ENCODE results near the gene CD300C.
"Not testable (repeated sequence)": the region's sequence is repeated elsewhere in the genome, so short reads cannot be mapped to it uniquely, and the experiment has no call there.

CD300C gene

GRCh38 chr17:74536890-74537289, 9.0 kb downstream of the CD300C start:
- no peak for DNase-seq (ENCODE audit: extremely low read depth in 1 of 2, low read depth in 1 of 2)

GRCh38 chr17:74532115-74532514, 13.8 kb downstream of the CD300C start:
- DNase-seq (ENCODE audit: extremely low read depth in 1 of 2, low read depth in 1 of 2), result no peak

GRCh38 chr17:74531231-74531761, 14.6 kb downstream of the CD300C start, which contains the start of gene CD300LB:
Gene CD300LB, minus strand, starts transcription at chr17:74531475. Its CDS starts 125 bp downstream, at chr17:74531350.
- no peak for DNase-seq (ENCODE audit: extremely low read depth in 1 of 2, low read depth in 1 of 2)

GRCh38 chr17:74530831-74531150, 15.1 kb downstream of the CD300C start:
- DNase-seq (ENCODE audit: extremely low read depth in 1 of 2, low read depth in 1 of 2), result no peak

GRCh38 chr17:74529243-74529642, 16.7 kb downstream of the CD300C start:
- no peak for DNase-seq (ENCODE audit: extremely low read depth in 1 of 2, low read depth in 1 of 2)

GRCh38 chr17:74528491-74529199, 17.3 kb downstream of the CD300C start:
- no peak for DNase-seq (ENCODE audit: extremely low read depth in 1 of 2, low read depth in 1 of 2)

GRCh38 chr17:74527756-74528155, 18.2 kb downstream of the CD300C start:
- DNase-seq (ENCODE audit: extremely low read depth in 1 of 2, low read depth in 1 of 2), result no peak

GRCh38 chr17:74527081-74527480, 18.8 kb downstream of the CD300C start:
- no peak for DNase-seq (ENCODE audit: extremely low read depth in 1 of 2, low read depth in 1 of 2)

- DNase-seq (ENCODE audit: extremely low read depth in 1 of 2, low read depth in 1 of 2), result no peak
Measured at GRCh38 chr17:74526681-74527080, 19.2 kb downstream of the CD300C start.

- DNase-seq (ENCODE audit: extremely low read depth in 1 of 2, low read depth in 1 of 2), result no peak
Measured at GRCh38 chr17:74525781-74526288, 20.1 kb downstream of the CD300C start.

- no peak for DNase-seq (ENCODE audit: extremely low read depth in 1 of 2, low read depth in 1 of 2)
Measured at GRCh38 chr17:74525465-74525725, 20.5 kb downstream of the CD300C start.

- DNase-seq (ENCODE audit: extremely low read depth in 1 of 2, low read depth in 1 of 2), result no peak
Measured at GRCh38 chr17:74524653-74525464, 21.1 kb downstream of the CD300C start.

- no peak for DNase-seq (ENCODE audit: extremely low read depth in 1 of 2, low read depth in 1 of 2)
Measured at GRCh38 chr17:74523308-74523707, 22.6 kb downstream of the CD300C start.

GRCh38 chr17:74522381-74523105, 23.4 kb downstream of the CD300C start:
- DNase-seq (ENCODE audit: extremely low read depth in 1 of 2, low read depth in 1 of 2), result no peak

GRCh38 chr17:74521701-74522201, 24.2 kb downstream of the CD300C start:
- no peak for DNase-seq (ENCODE audit: extremely low read depth in 1 of 2, low read depth in 1 of 2)

GRCh38 chr17:74520790-74521480, 25.0 kb downstream of the CD300C start:
- no peak for DNase-seq (ENCODE audit: extremely low read depth in 1 of 2, low read depth in 1 of 2)

- no peak for DNase-seq (ENCODE audit: extremely low read depth in 1 of 2, low read depth in 1 of 2)
Measured at GRCh38 chr17:74520016-74520434, 25.9 kb downstream of the CD300C start.

- DNase-seq (ENCODE audit: extremely low read depth in 1 of 2, low read depth in 1 of 2), result not testable (repeated sequence)
Measured at GRCh38 chr17:74518413-74518981, 27.4 kb downstream of the CD300C start.

- no peak for DNase-seq (ENCODE audit: extremely low read depth in 1 of 2, low read depth in 1 of 2)
Measured at GRCh38 chr17:74516561-74517328, 29.2 kb downstream of the CD300C start.
